K562 (cell line): ENCODE data around the gene CDK14. TPM values are rescaled to one million over a fixed set of nuclear protein-coding genes. Genes with fewer than 3 reads are reported as not detected.

Experiments used
- ATAC-seq: fragments of 200-7000 bp; cut with Tn5 transposase; 3 replicates; pipeline ENCODE4 v1.9.1; 2020; ENCODE audit warnings: moderate library complexity
- BruUV-seq: library from RNA; stranded (reverse); fragments of 400-500 nt; replicated peaks from 2 replicates; lab custom pipeline; 2021; lab: Mats Ljungman, UMichigan
- CTCF ChIA-PET: fragments of 300-600 bp; formaldehyde crosslinking; extraction: SDS; loops from one replicate; lab custom pipeline; 2021; ENCODE audit warnings: low intra/inter-chr PET ratio; lab: Yijun Ruan, JAX
- POLR2A ChIA-PET: fragments of 300-600, 350-650 bp; sonication (Branson Sonifier 250); formaldehyde crosslinking; extraction: SDS; loops from one replicate; lab custom pipeline; 2021; ENCODE audit warnings: antibody characterized with exemption, inconsistent platforms; lab: Yijun Ruan, JAX
- DNase-seq, 4 experiments: peaks; one replicate each; pipeline versions ENCODE4 v3.0.0 to v3.0.0-alpha.2; 2011 to 2018; ENCODE audit warnings: low spot score in 3 of 4, mixed read lengths in 3 of 4; ENCODE audit errors: extremely low read depth in 1 of 4
- FAIRE-seq: peaks from 2 replicates; lab custom pipeline; 2011; peaks lifted over from hg19 to GRCh38; lab: Jason Lieb, UNC
- H2AFZ ChIP-seq: 2 replicates; pipeline ENCODE4 v1.6.0; 2011; ENCODE audit warnings: low read depth, low read length, control low read depth, inconsistent platforms
- H3K27ac ChIP-seq: fragments of 200-600 bp; 3 replicates; pipeline ENCODE4 v1.8.0; 2011; ENCODE audit warnings: low read depth, mild to moderate bottlenecking, control low read depth, inconsistent platforms, low read length, moderate library complexity, mixed read lengths; ENCODE audit errors: extremely low read depth
- H3K27me3 ChIP-seq, 2 experiments: fragments of 300-600 bp in 1 of 2; 2 replicates in 1 of 2; 3 replicates in 1 of 2; pipeline versions ENCODE4 v1.6.0 to v1.8.0; 2011; ENCODE audit warnings: inconsistent platforms in 2 of 2, low read length in 2 of 2, mild to moderate bottlenecking in 1 of 2, mixed read lengths in 1 of 2, moderate library complexity in 1 of 2; ENCODE audit not compliant: control insufficient read depth in 2 of 2, insufficient read depth in 2 of 2
- H3K36me3 ChIP-seq: fragments of 300-600 bp; 3 replicates; pipeline ENCODE4 v1.8.0; 2011; ENCODE audit warnings: mild to moderate bottlenecking, low read length, inconsistent platforms; ENCODE audit not compliant: control insufficient read depth, insufficient read depth
- H3K4me1 ChIP-seq, 2 experiments: fragments of 200-600 bp in 1 of 2; replicated peaks in 1 of 2; 2 replicates in 1 of 2; 3 replicates in 1 of 2; pipeline versions ENCODE4 v1.5.1 to v1.8.0; 2011; ENCODE audit warnings: inconsistent platforms in 2 of 2, low read length in 2 of 2, mild to moderate bottlenecking in 1 of 2, mixed read lengths in 1 of 2, moderate library complexity in 1 of 2; ENCODE audit not compliant: control insufficient read depth in 2 of 2, insufficient read depth in 2 of 2
- H3K4me2 ChIP-seq: 2 replicates; pipeline ENCODE4 v1.6.1; 2011; ENCODE audit warnings: low read length, control low read depth, inconsistent platforms, mixed read lengths; ENCODE audit not compliant: insufficient read depth
- H3K4me3 ChIP-seq: fragments of 200-600 bp; sonication (generic), shearing (Covaris generic); 2 replicates; pipeline ENCODE4 v1.5.1; 2016; ENCODE audit warnings: control low read depth, inconsistent platforms
- H3K79me2 ChIP-seq: fragments of 200-600 bp; 3 replicates; pipeline ENCODE4 v1.8.0; 2011; ENCODE audit warnings: low read length, inconsistent platforms; ENCODE audit not compliant: control insufficient read depth, insufficient read depth
- H3K9ac ChIP-seq, 2 experiments: 2 replicates each; pipeline versions ENCODE4 v1.6.0 to v1.6.1; 2011; ENCODE audit warnings: low read depth in 2 of 2, low read length in 2 of 2, control low read depth in 1 of 2, inconsistent platforms in 1 of 2, mild to moderate bottlenecking in 1 of 2, mixed read lengths in 1 of 2; ENCODE audit not compliant: insufficient read depth in 1 of 2
- H3K9me1 ChIP-seq: one replicate; pipeline ENCODE4 v1.6.0; 2011; ENCODE audit warnings: inconsistent platforms, mild to moderate bottlenecking, low read length, moderate library complexity; ENCODE audit not compliant: control insufficient read depth, insufficient read depth
- H3K9me3 ChIP-seq: replicated peaks from 2 replicates; pipeline ENCODE4 v1.5.1; 2011; ENCODE audit warnings: low read depth, low read length, inconsistent platforms; ENCODE audit not compliant: control insufficient read depth, insufficient read depth
- H4K20me1 ChIP-seq: replicated peaks from 2 replicates; pipeline ENCODE4 v1.6.1; 2011; ENCODE audit warnings: low read length, inconsistent platforms, mixed read lengths; ENCODE audit not compliant: control insufficient read depth, insufficient read depth
- ATF1 ChIP-seq, 2 experiments: fragments of 450-650 bp in 1 of 2; IDR thresholded peaks; 2 replicates each; pipeline ENCODE4 v1.6.1; 2016; ENCODE audit warnings: missing compliant biosample characterization in 1 of 2, missing genetic modification characterization in 1 of 2
- C11orf30 ChIP-seq: fragments of 450-650 bp; IDR thresholded peaks from 2 replicates; pipeline ENCODE4 v1.6.1; 2016; ENCODE audit warnings: low read depth, mild to moderate bottlenecking
- FOS ChIP-seq: IDR thresholded peaks from 3 replicates; pipeline ENCODE4 v1.6.1; 2011; ENCODE audit not compliant: insufficient read length; ENCODE audit errors: extremely low read depth
- FOXA3 ChIP-seq, 2 experiments: fragments of 450-650 bp in 1 of 2; sonication (generic) in 1 of 2; formaldehyde crosslinking; IDR thresholded peaks in 1 of 2; conservative IDR thresholded peaks in 1 of 2; 2 replicates each; pipeline versions ENCODE4 v1.4.0 to v1.8.0; 2020 to 2022; ENCODE audit warnings: mild to moderate bottlenecking in 2 of 2, missing genetic modification reagents in 1 of 2
- GATA2 ChIP-seq: sonication (generic); formaldehyde crosslinking; IDR thresholded peaks from 2 replicates; pipeline ENCODE4 v1.4.0; 2020; ENCODE audit warnings: mild to moderate bottlenecking, missing genetic modification reagents
- HDGF ChIP-seq: fragments of 450-650 bp; IDR thresholded peaks from 2 replicates; pipeline ENCODE4 v1.6.1; 2016
- MAFG ChIP-seq: fragments of 450-650 bp; conservative IDR thresholded peaks from 2 replicates; pipeline ENCODE4 v1.6.1; 2016; ENCODE audit warnings: missing genetic modification characterization, missing compliant biosample characterization
- MEIS2 ChIP-seq: fragments of 450-650 bp; IDR thresholded peaks from 2 replicates; pipeline ENCODE4 v1.6.1; 2014; ENCODE audit warnings: mild to moderate bottlenecking; ENCODE audit not compliant: partially characterized antibody
- NFE2 ChIP-seq: IDR thresholded peaks from 2 replicates; pipeline ENCODE4 v1.6.1; 2014; ENCODE audit warnings: antibody characterized with exemption, low read depth
- RBM14 ChIP-seq: fragments of 200-400 bp; formaldehyde crosslinking; IDR thresholded peaks from 2 replicates; pipeline ENCODE4 v1.6.1; 2018; ENCODE audit warnings: low read depth, mild to moderate bottlenecking, low read length, moderate library complexity, borderline replicate concordance; ENCODE audit not compliant: insufficient read depth
- TBL1XR1 ChIP-seq, 2 experiments: IDR thresholded peaks; 2 replicates each; pipeline ENCODE4 v1.6.1; 2012; ENCODE audit warnings: improper control_type of control experiment in 2 of 2, low read length in 2 of 2, mild to moderate bottlenecking in 1 of 2
- TCF7 ChIP-seq: sonication (generic); IDR thresholded peaks from 2 replicates; pipeline ENCODE4 v1.6.1; 2016; ENCODE audit warnings: antibody characterized with exemption, borderline replicate concordance
- ZFP36 ChIP-seq: fragments of 150-350 bp; IDR thresholded peaks from 2 replicates; pipeline ENCODE4 v1.6.1; 2018; ENCODE audit warnings: low read length, low read depth; ENCODE audit not compliant: partially characterized antibody
- ZNF77 ChIP-seq: fragments of 250-450 bp; sonication (Bioruptor Pico); IDR thresholded peaks from 2 replicates; pipeline ENCODE4 v1.5.0; 2020
- ZNF780A ChIP-seq: fragments of 250-450 bp; sonication (Bioruptor Pico); IDR thresholded peaks from 2 replicates; pipeline ENCODE4 v1.5.0; 2021; ENCODE audit warnings: mild to moderate bottlenecking
- ZNF830 ChIP-seq: fragments of 250-450 bp; sonication (Bioruptor Pico); IDR thresholded peaks from 2 replicates; pipeline ENCODE4 v1.5.0; 2021; ENCODE audit warnings: mild to moderate bottlenecking
- WGBS: fragments of 100-300 bp; shearing (Covaris generic); methylation state at CpG from one replicate; pipeline ENCODE4 v1.1.6; 2016; ENCODE audit warnings: low coverage, mixed read lengths; ENCODE audit not compliant: insufficient coverage; ENCODE audit errors: missing lambda C conversion rate; 5-methylcytosine and 5-hydroxymethylcytosine counted together
- in situ Hi-C: fragments of 300-500 bp; cut with MboI; formaldehyde crosslinking; loops from 4 replicates; pipeline ENCODE4 v1.15.0; 2018; ENCODE audit warnings: inconsistent platforms, mixed read lengths
- intact Hi-C: fragments of 100-400 bp; cut with micrococcal nuclease; formaldehyde crosslinking; loops from 2 replicates; pipeline ENCODE4 v1.14.2; 2022
- polyA plus RNA-seq, 8 experiments: library from polyadenylated mRNA; depleted of rRNA in 4 of 8; stranded (reverse) in 5 of 8; unstranded in 3 of 8; fragments of >200 nt; fragmentation: Nextera tagmentation in 2 of 8; fragmentation: Illumina TruSeq in 1 of 8; extraction: Ambion mirVana in 2 of 8; extraction: Trizol in 1 of 8; gene quantifications; 2 replicates each; pipeline versions ENCODE4 v1.2.1 to v1.2.3, GENCODE V29; 2011 to 2014; ENCODE audit warnings: inconsistent platforms in 1 of 8, missing spikeins in 1 of 8
- total RNA-seq, 7 experiments: library from RNA; depleted of rRNA in 6 of 7; stranded (reverse); fragments of >200 nt in 6 of 7; fragmentation: Illumina TruSeq in 2 of 7; extraction: Trizol in 2 of 7; gene quantifications; 2 replicates each; pipeline versions ENCODE4 v1.2.1 to v1.2.3, GENCODE V29; 2011 to 2021; ENCODE audit warnings: low replicate concordance in 1 of 7
- TF ChIP-seq, protein P1 (sequence below): sonication (generic); formaldehyde crosslinking; IDR thresholded peaks from 2 replicates; pipeline ENCODE4 v1.8.0; 2022; ENCODE audit warnings: mild to moderate bottlenecking, missing genetic modification reagents
- TF ChIP-seq, protein P2 (sequence below): fragments of 450-650 bp; conservative IDR thresholded peaks from 2 replicates; pipeline ENCODE4 v1.6.1; 2016; ENCODE audit warnings: missing genetic modification characterization, low read depth, mild to moderate bottlenecking, missing compliant biosample characterization, moderate library complexity
- TF ChIP-seq, protein P3 (sequence below): sonication (generic); formaldehyde crosslinking; IDR thresholded peaks from 2 replicates; pipeline ENCODE4 v1.9.0; 2022; ENCODE audit warnings: mild to moderate bottlenecking, missing genetic modification reagents
- TF ChIP-seq, protein P4 (sequence below): IDR thresholded peaks from 2 replicates; pipeline ENCODE4 v1.6.1; 2011; ENCODE audit warnings: borderline replicate concordance, low read depth, mild to moderate bottlenecking, moderate library complexity, low read length; ENCODE audit not compliant: insufficient read depth, poor library complexity, severe bottlenecking

The CDK14 gene
- total and polyA plus RNA-seq, 9 of the 15 experiments (the other 6 are each of a cell fraction or from before 2014, with no cell fraction given) = 0.03 to 0.91 (median 0.16) TPM

DNA sequence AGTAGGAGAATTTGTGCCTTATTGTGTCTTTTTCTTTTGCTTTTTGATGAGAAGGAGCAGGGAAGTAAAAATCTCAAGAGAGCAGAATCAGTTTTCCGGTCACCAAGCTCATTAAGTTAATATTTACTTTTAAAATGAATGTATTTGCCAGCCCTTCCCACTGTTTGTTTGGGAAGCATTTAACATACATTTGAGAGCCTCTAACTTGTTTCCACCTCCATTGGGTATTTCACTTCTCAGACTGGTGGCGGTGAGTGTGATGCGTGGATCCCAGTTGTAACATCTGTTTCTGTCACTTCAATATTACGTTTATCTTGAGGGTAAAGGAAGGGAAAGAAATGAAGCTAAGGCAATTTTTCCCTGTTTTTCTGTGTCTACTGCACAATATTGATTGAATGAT is 22.8 kb downstream of the CDK14 start:
- ATAC-seq (no peak), DNase-seq (no peak), FAIRE-seq (no peak)
- H3K36me3 ChIP-seq = no peaks in the 10 kb centered on the region
- intact Hi-C loops (no loop called here), in situ Hi-C loops (no loop called here)
- no peaks in the 10 kb centered on the region for H3K9me3 ChIP-seq
- H3K79me2 ChIP-seq = no peaks in the 10 kb centered on the region
- H3K4me1 ChIP-seq = no peaks in the 10 kb centered on the region
- 2% methylated on average over 4 of the region's 4 CpGs for WGBS
- no peak overlapping the region for H2AFZ ChIP-seq
- POLR2A ChIA-PET = no interaction called here
- no TSS peak for BruUV-seq
- CTCF ChIA-PET = no interaction called here
- H3K27me3 ChIP-seq = no peaks in the 10 kb centered on the region
- H3K27ac ChIP-seq = no peak overlapping the region
- H3K9me1 ChIP-seq = no peaks in the 10 kb centered on the region
- TF ChIP-seq, protein P1, sequence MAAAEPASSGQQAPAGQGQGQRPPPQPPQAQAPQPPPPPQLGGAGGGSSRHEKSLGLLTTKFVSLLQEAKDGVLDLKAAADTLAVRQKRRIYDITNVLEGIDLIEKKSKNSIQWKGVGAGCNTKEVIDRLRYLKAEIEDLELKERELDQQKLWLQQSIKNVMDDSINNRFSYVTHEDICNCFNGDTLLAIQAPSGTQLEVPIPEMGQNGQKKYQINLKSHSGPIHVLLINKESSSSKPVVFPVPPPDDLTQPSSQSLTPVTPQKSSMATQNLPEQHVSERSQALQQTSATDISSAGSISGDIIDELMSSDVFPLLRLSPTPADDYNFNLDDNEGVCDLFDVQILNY (CRISPR knock-in tag) = no peak
- TF ChIP-seq MEIS2 (no peak), NFE2 (no peak), FOS (no peak), C11orf30 (no peak), HDGF (no peak), MAFG (tag) (no peak), ZFP36 (no peak), TBL1XR1 (IDR thresholded peaks at IDR 0.05; ENCODE audit: low read length in 2 of 2) (no peak), GATA2 (CRISPR knock-in tag) (no peak), ZNF830 (CRISPR knock-in tag) (no peak), ATF1 (CRISPR knock-in tag; IDR thresholded peaks at IDR 0.05) (no peak), ATF1 (tag; IDR thresholded peaks at IDR 0.05) (no peak), FOXA3 (CRISPR knock-in tag; conservative IDR thresholded peaks at IDR 0.05 in 1 of 2, IDR thresholded peaks at IDR 0.05 in 1 of 2) (no peak), ZNF780A (CRISPR knock-in tag) (no peak), RBM14 (no peak), TCF7 (no peak), ZNF77 (CRISPR knock-in tag) (no peak)
- TF ChIP-seq, protein P2, sequence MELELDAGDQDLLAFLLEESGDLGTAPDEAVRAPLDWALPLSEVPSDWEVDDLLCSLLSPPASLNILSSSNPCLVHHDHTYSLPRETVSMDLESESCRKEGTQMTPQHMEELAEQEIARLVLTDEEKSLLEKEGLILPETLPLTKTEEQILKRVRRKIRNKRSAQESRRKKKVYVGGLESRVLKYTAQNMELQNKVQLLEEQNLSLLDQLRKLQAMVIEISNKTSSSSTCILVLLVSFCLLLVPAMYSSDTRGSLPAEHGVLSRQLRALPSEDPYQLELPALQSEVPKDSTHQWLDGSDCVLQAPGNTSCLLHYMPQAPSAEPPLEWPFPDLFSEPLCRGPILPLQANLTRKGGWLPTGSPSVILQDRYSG = no peak
- TF ChIP-seq, protein P3, sequence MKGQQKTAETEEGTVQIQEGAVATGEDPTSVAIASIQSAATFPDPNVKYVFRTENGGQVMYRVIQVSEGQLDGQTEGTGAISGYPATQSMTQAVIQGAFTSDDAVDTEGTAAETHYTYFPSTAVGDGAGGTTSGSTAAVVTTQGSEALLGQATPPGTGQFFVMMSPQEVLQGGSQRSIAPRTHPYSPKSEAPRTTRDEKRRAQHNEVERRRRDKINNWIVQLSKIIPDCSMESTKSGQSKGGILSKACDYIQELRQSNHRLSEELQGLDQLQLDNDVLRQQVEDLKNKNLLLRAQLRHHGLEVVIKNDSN = no peak
- TF ChIP-seq, protein P4, sequence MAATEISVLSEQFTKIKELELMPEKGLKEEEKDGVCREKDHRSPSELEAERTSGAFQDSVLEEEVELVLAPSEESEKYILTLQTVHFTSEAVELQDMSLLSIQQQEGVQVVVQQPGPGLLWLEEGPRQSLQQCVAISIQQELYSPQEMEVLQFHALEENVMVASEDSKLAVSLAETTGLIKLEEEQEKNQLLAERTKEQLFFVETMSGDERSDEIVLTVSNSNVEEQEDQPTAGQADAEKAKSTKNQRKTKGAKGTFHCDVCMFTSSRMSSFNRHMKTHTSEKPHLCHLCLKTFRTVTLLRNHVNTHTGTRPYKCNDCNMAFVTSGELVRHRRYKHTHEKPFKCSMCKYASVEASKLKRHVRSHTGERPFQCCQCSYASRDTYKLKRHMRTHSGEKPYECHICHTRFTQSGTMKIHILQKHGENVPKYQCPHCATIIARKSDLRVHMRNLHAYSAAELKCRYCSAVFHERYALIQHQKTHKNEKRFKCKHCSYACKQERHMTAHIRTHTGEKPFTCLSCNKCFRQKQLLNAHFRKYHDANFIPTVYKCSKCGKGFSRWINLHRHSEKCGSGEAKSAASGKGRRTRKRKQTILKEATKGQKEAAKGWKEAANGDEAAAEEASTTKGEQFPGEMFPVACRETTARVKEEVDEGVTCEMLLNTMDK = no peak
- H3K4me3 ChIP-seq = no peak overlapping the region
- H4K20me1 ChIP-seq = no peaks in the 10 kb centered on the region
- H3K4me2 ChIP-seq = no peak overlapping the region
- H3K9ac ChIP-seq = no peak overlapping the region
